ENCODE results near the gene VN1R5. TPM values are rescaled to one million over a fixed set of nuclear protein-coding genes. Genes with fewer than 3 reads are reported as not detected.
A peak's percentile ranks its signal among the peaks of the same experiment; 100 is the strongest.

The VN1R5 gene
- total and polyA plus RNA-seq, 2 of the 13 experiments (the other 11 are each of a cell fraction or from before 2014, with no cell fraction given) = not detected

DNA sequence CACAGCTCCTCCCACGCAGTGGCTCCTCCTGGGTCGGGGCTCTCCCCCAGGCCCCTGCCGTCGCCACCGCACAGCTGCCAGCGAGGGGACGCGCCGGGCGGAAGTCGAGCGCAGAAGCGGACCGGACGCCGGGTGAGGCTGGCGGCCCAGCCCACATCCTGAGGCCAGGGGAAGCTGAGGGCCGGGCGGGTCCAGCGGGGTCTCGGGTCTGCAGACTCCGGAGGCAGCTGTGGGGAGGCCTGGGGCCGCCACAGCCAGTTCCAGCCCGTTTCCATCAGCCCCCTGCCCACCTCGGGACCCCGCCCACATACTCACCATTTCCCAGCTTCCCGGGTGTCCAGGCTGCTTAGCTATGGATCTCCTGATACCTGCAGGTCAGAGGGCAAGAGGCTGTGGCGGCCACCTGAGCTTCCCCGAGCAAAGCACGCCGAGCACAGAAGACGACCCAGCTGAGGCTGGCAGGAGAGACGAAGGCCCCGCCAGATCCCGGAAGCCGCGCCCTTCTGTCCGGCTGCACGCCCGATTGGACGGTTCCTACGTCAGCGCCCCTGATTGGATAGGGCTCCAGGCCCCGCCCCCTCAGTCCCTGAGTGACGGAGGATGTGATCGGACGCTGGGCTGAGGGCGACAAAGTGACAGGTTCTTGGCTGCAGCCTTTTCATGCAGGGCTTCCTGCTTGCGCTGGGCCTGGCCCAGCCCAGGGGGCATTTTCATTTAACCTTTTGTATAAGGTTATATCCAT lies 45.3 kb upstream of the VN1R5 start (continued):
- TF ChIP-seq ZBTB39 (CRISPR knock-in tag; IDR thresholded peaks at IDR 0.05) (no peak), ZNF205 (CRISPR knock-in tag; IDR thresholded peaks at IDR 0.05) (peak; percentile 44; the same call in 1 of the 2 replicates), ATF6 (CRISPR knock-in tag; conservative IDR thresholded peaks at IDR 0.05) (no peak), ATF3 (CRISPR knock-in tag; IDR thresholded peaks at IDR 0.05) (no peak), FOXJ3 (CRISPR knock-in tag; IDR thresholded peaks at IDR 0.05; ENCODE audit: borderline replicate concordance) (no peak), KLF12 (CRISPR knock-in tag; IDR thresholded peaks at IDR 0.05; ENCODE audit: borderline replicate concordance) (no peak), PAXIP1 (CRISPR knock-in tag; conservative IDR thresholded peaks at IDR 0.05) (no peak), ZBTB1 (CRISPR knock-in tag; IDR thresholded peaks at IDR 0.05; ENCODE audit: borderline replicate concordance) (no peak), REL (CRISPR knock-in tag; conservative IDR thresholded peaks at IDR 0.05) (0 out of 2 replicates have a peak, but pooled peaks have one; percentile 46), SRSF1 (optimal IDR thresholded peaks at IDR 0.05; ENCODE audit: low read depth, low read length) (no peak), ZNF563 (CRISPR knock-in tag; IDR thresholded peaks at IDR 0.05) (peak; percentile 65; the same call in 1 of the 2 replicates), ZNF766 (CRISPR knock-in tag; IDR thresholded peaks at IDR 0.05; ENCODE audit: borderline replicate concordance) (0 out of 2 replicates have a peak, but pooled peaks have one; percentile 22), XBP1 (CRISPR knock-in tag; IDR thresholded peaks at IDR 0.05) (no peak), KDM6A (CRISPR knock-in tag; IDR thresholded peaks at IDR 0.05; ENCODE audit: low read depth) (no peak), PATZ1 (CRISPR knock-in tag; IDR thresholded peaks at IDR 0.05) (peak; percentile 37; the same call in 1 of the 2 replicates), RFX1 (IDR thresholded peaks at IDR 0.05) (no peak), ZC3H4 (CRISPR knock-in tag; IDR thresholded peaks at IDR 0.05; ENCODE audit: borderline replicate concordance) (no peak)
- TF ChIP-seq, protein P1, sequence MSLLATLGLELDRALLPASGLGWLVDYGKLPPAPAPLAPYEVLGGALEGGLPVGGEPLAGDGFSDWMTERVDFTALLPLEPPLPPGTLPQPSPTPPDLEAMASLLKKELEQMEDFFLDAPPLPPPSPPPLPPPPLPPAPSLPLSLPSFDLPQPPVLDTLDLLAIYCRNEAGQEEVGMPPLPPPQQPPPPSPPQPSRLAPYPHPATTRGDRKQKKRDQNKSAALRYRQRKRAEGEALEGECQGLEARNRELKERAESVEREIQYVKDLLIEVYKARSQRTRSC (CRISPR knock-in tag; IDR thresholded peaks at IDR 0.05; ENCODE audit: low read depth) = no peak
